ENCODE results near the gene ZNF470.

ZNF470 gene

GRCh38 chr19:56577719-56578602 lies 10.7 kb downstream of the ZNF470 start:
- Histone ChIP-seq H3K9me3 (ENCODE audit: insufficient read depth, low read length) (peaks cover 66% of the 10 kb centered on the region), H3K36me3 (ENCODE audit: low read length) (peaks cover 2% of the 10 kb centered on the region; the same call in 1 of the 2 replicates), H3K4me3 (ENCODE audit: insufficient read depth, low read length, poor library complexity, severe bottlenecking) (no peak overlapping the region), H2AFZ (ENCODE audit: low read depth, low read length, severe bottlenecking) (no peak overlapping the region), H3K27me3 (ENCODE audit: low read length) (no peaks in the 10 kb centered on the region), H3F3A (ENCODE audit: insufficient read depth) (no peaks in the 10 kb centered on the region), H3K9me2 (replicated peaks; ENCODE audit: insufficient read depth, low read length) (no peaks in the 10 kb centered on the region), H3K9ac (ENCODE audit: low read length) (no peak overlapping the region), H3K27ac (ENCODE audit: low read depth, low read length) (no peak overlapping the region), H4K20me1 (ENCODE audit: low read depth, low read length) (no peaks in the 10 kb centered on the region), H3K79me2 (ENCODE audit: insufficient read depth, low read length) (no peaks in the 10 kb centered on the region), H3K4me2 (ENCODE audit: low read depth, low read length, poor library complexity, severe bottlenecking) (no peak overlapping the region)
- no peak for TF ChIP-seq EZH2phosphoT487 (conservative IDR thresholded peaks at IDR 0.05; ENCODE audit: low read length)
- TF ChIP-seq, protein P1, sequence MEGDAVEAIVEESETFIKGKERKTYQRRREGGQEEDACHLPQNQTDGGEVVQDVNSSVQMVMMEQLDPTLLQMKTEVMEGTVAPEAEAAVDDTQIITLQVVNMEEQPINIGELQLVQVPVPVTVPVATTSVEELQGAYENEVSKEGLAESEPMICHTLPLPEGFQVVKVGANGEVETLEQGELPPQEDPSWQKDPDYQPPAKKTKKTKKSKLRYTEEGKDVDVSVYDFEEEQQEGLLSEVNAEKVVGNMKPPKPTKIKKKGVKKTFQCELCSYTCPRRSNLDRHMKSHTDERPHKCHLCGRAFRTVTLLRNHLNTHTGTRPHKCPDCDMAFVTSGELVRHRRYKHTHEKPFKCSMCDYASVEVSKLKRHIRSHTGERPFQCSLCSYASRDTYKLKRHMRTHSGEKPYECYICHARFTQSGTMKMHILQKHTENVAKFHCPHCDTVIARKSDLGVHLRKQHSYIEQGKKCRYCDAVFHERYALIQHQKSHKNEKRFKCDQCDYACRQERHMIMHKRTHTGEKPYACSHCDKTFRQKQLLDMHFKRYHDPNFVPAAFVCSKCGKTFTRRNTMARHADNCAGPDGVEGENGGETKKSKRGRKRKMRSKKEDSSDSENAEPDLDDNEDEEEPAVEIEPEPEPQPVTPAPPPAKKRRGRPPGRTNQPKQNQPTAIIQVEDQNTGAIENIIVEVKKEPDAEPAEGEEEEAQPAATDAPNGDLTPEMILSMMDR (IDR thresholded peaks at IDR 0.05; ENCODE audit: insufficient read depth, low read length, poor library complexity, severe bottlenecking), result no peak

GRCh38 chr19:56594446-56594782 lies 27.1 kb downstream of the ZNF470 start:
- peak overlapping the region; percentile 75 for H3K4me3 ChIP-seq (ENCODE audit: insufficient read depth, low read length, poor library complexity, severe bottlenecking)
- H2AFZ ChIP-seq (ENCODE audit: low read depth, low read length, severe bottlenecking), result peak overlapping the region; percentile 95
- no peaks in the 10 kb centered on the region; the same call in 1 of the 2 replicates for H3K9me3 ChIP-seq (ENCODE audit: insufficient read depth, low read length)
- H3K9me2 ChIP-seq (replicated peaks; ENCODE audit: insufficient read depth, low read length), result no peaks in the 10 kb centered on the region
- H4K20me1 ChIP-seq (ENCODE audit: low read depth, low read length), result no peaks in the 10 kb centered on the region
- no peaks in the 10 kb centered on the region for H3K27me3 ChIP-seq (ENCODE audit: low read length)
- H3K27ac ChIP-seq (ENCODE audit: low read depth, low read length), result no peak overlapping the region
- H3F3A ChIP-seq (ENCODE audit: insufficient read depth), result no peaks in the 10 kb centered on the region
- H3K36me3 ChIP-seq (ENCODE audit: low read length), result no peaks in the 10 kb centered on the region
- H3K4me2 ChIP-seq (ENCODE audit: low read depth, low read length, poor library complexity, severe bottlenecking), result peak overlapping the region; percentile 61
- TF ChIP-seq, protein P1 (IDR thresholded peaks at IDR 0.05; ENCODE audit: insufficient read depth, low read length, poor library complexity, severe bottlenecking), result no peak
- TF ChIP-seq EZH2phosphoT487 (conservative IDR thresholded peaks at IDR 0.05; ENCODE audit: low read length), result no peak
- H3K9ac ChIP-seq (ENCODE audit: low read length), result peak overlapping the region; percentile 79
- peaks cover 10% of the 10 kb centered on the region; the same call in 1 of the 2 replicates for H3K79me2 ChIP-seq (ENCODE audit: insufficient read depth, low read length)

DNA sequence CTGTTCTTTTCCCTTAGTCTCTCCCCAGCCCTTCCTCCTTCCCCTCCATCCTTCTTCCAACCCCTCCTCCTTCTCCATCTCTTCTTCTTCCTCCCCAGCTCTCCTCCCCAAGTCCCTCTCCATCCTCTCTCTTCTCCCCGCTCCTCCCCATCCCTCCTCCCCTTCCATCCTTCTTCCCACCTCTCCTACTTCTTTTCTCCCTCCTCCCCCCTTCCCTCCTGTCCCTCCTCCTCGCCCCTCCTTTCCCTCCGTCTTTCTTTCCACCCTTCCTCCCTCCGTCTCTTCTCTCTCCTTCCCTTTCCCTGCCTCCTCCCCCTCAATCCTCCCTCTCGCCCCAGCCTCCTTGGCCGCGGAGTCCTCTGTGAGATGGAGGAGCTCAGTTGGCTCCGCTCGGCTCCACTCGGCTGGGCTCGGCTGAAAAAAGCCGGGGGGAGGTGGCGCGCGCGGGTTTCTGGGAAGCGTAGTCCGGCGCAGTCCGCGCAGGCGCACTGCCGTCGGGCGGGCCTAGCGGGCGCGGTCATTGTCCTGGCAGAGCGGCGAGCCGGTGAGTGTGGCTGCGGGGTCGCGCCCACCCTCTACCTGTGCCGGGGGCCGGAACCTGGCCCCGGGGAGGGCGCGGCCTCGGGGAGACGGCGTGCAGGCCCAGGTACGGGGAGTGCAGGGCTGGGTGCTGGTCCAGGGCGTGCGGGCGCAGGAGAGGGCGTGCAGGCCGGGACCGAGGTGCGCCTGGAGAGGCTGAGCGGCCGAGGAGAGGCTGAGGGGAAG lies 27.7 kb downstream of the ZNF470 start, which contains the start of gene ZNF71:
TSS of gene ZNF71 (plus strand) at position 520 of the 765 bp plus-strand sequence. CDS start 6,257 bp downstream, outside the sequence.
- Histone ChIP-seq H3K27ac (ENCODE audit: low read depth, low read length) (no peak within 1 kb of the TSS), H2AFZ (ENCODE audit: low read depth, low read length, severe bottlenecking) (peak within 1 kb of the TSS; percentile 95), H3K4me3 (ENCODE audit: insufficient read depth, low read length, poor library complexity, severe bottlenecking) (peak within 1 kb of the TSS; percentile 75)

More for the DNA sequence above, 27.7 kb downstream of the ZNF470 start, which contains the start of gene ZNF71:
- Histone ChIP-seq H3K9me2 (replicated peaks; ENCODE audit: insufficient read depth, low read length) (no peaks in the 10 kb centered on the region), H3K4me2 (ENCODE audit: low read depth, low read length, poor library complexity, severe bottlenecking) (peak within 1 kb of the TSS; percentile 61), H3K9me3 (ENCODE audit: insufficient read depth, low read length) (no peaks in the 10 kb centered on the region; the same call in 1 of the 2 replicates), H3K79me2 (ENCODE audit: insufficient read depth, low read length) (peaks cover 10% of the 10 kb centered on the region; the same call in 1 of the 2 replicates), H3K27me3 (ENCODE audit: low read length) (no peaks in the 10 kb centered on the region), H3K9ac (ENCODE audit: low read length) (peak within 1 kb of the TSS; percentile 79), H3F3A (ENCODE audit: insufficient read depth) (no peaks in the 10 kb centered on the region), H3K36me3 (ENCODE audit: low read length) (no peaks in the 10 kb centered on the region), H4K20me1 (ENCODE audit: low read depth, low read length) (no peaks in the 10 kb centered on the region)
- TF ChIP-seq, protein P1 (IDR thresholded peaks at IDR 0.05; ENCODE audit: insufficient read depth, low read length, poor library complexity, severe bottlenecking), result no peak
- TF ChIP-seq EZH2phosphoT487 (conservative IDR thresholded peaks at IDR 0.05; ENCODE audit: low read length), result no peak
